Fibroblast of peridontal ligament (primary cell): ENCODE data around the gene PCID2.

Source experiments
- DNase-seq: peaks from one replicate; pipeline ENCODE4 v3.0.0-alpha.2; 2010; ENCODE audit errors: extremely low read depth

The PCID2 gene

DNA sequence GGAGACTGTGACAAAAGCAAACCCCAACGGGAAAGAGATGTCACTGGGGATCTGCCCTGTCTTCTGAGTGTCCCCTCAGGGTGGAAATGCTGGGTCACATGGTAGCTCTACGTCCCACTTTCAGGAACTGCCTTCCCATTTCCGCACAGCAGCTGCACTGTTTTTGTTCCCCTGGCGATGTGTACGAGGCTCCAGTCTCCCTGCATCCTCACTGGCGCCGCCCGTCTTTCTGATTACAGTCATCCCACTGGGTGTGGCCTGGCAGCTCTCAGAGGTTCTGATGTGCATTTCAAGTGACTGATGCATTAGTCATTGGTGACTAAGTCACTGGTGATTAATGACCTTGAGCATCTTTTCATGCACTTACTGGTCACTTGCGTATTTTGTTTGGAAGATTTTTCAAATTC lies 21.2 kb downstream of the PCID2 start:
- DNase-seq: peak; percentile 99

DNA sequence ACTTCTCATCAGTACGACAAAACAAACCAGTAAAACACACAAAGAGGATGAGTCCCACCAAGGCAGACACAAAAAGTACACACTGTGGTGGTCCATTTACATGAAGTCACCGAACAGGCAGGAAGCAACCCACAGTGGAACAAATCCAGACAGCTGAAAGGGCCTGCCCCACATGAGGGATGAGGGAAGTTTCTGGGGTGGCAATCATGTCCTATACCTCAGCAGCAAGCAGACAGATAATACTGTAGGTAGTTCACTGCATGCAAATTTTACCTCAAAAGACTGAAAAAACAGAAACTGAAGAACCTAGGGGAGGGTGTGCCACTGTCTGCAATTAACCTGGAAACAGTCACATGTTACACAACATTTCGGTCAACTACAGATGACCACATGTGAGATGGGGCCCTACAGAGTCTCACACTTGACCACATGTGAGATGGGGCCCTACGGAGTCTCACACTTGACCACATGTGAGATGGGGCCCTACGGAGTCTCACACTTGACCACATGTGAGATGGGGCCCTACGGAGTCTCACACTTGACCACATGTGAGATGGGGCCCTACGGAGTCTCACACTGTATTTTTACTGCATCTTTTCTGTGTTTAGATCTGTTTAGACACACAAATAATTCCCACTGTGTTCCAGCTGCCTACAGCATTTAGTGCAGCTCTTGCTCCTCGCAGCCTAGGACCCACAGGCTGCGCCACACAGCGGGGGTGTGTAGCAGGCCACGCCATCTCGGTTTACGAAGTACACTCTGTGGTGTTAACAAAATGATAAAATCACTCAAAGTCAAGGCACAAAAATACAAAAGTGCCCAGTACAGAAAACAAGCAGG lies 22.2 kb downstream of the PCID2 start:
- DNase-seq: no peak

DNA sequence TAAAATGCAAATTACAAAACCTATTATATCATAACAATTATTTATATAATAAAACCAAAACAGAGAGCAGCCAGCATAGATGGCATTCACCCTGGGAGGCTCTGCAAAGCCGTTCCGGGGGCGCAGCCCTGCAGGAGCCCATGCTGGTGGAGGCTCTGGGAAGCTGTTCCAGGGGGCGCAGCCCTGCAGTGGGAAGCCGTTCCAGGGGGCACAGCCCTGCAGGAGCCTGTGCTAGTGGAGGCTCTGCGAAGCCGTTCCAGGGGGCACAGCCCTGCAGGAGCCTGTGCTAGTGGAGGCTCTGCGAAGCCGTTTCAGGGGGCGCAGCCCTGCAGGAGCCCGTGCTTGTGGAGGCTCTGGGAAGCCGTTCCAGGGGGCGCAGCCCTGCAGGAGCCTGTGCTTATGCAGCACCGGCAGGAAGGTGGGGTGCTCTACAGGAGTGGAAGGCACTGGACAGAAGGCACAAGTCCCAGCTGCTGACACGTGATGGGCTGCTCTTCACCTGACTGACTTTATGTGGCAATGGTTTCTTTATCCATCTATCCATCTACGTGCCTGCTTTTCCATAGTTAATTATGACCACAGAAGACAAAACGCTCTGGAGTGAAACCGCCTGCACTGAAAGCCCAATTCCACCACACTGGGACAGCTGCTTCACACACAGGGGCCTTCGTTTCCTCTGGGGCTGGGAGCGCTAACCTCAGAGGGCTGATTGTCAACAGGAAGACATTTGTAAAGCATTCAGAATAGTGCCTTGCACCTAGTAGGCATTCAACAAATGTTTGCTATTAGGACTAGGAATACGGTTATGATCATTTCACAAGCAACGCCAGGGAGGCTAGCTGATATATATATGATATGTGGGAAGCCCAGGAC lies 23.7 kb downstream of the PCID2 start:
- DNase-seq: no peak

GRCh38 chr13:113183450-113184129 lies 24.9 kb downstream of the PCID2 start:
- no peak for DNase-seq

DNA sequence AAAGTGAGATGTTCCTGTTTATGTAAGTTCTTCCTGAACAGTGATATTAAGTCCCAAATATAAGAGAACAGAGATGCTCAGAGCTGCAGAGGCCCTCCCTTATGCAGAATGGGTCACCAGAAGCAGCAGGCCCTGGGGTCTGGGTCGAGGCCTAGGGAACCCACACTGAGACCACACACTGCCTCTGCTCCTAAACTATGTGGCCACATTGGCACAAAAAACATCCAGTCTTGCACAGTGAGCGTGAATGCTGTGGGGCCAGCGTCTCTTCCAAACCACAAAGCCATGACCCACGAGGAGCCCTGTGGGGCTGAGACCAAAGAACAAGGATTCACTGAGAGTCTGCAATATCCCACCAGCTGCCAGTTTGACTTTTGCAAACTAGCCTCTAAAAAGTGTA lies 26.4 kb downstream of the PCID2 start:
- peak; percentile 67 for DNase-seq

- DNase-seq: no peak
Observed at GRCh38 chr13:113179374-113180230, 28.9 kb downstream of the PCID2 start.

GRCh38 chr13:113178896-113179167 lies 29.6 kb downstream of the PCID2 start:
- no peak for DNase-seq

DNA sequence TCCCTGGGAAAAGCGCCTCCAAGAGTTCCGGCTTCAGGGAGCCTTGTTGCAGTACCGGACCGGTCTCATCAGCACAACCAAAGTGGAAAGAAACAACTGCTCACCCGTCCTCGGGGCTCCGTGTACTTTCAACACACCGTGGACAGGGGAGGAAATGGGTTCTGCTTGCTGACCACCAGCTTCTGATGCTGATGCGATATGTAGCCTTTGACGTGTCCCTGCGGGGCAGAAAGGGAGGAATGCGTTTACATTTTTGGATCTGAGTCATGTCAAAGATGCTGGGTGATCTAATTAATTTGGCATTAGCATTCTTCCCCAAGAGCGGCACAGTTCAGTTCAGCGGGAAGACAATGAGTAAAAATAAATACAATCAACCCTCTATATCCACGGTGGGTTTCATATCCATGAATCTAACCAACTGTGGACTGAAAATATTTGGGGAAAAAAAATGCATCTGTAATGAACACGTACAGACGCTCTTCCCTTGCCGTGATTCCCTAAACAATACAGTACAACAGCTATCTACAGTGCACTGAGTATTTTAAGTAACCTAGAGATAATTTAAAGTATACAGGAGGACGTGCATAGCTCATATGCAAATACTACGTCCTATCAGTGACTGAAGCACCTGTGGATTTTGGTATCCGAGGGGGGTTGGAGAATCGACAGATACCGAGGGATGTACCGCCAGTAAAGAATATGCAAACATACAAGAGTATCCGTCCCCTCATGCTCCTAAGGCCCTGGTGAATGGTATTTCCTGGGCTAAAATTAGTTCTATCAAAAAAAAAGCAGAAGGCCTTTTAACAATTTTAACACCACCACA lies 30.2 kb downstream of the PCID2 start:
- peak; percentile 97 for DNase-seq

- DNase-seq: no peak
Observed at GRCh38 chr13:113176822-113177221, 31.6 kb downstream of the PCID2 start.

- DNase-seq: no peak
Observed at GRCh38 chr13:113176280-113176679, 32.2 kb downstream of the PCID2 start.

GRCh38 chr13:113172419-113172926 lies 36.0 kb downstream of the PCID2 start:
- no peak for DNase-seq

GRCh38 chr13:113171250-113172125 lies 37.0 kb downstream of the PCID2 start:
- no peak for DNase-seq

DNA sequence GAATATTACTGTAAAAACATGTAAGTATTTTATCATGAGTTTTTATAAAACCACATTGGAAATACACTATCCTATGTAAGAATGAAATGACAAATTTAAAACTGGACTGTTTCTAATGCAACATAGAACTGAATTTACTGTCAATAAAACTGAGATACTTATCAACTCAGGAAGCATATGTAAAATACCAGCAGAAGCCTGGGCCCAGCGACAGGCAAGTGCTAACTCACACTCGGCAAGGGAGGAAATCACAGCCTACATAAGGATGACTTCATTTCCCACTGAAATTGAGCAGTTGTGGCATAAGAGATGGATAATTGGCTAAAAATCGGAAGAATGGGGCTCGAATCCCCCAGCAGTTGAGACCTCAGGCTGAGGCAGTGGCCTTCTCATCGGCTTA lies 38.0 kb downstream of the PCID2 start:
- DNase-seq: no peak

GRCh38 chr13:113169277-113170272 lies 38.9 kb downstream of the PCID2 start:
- no peak for DNase-seq

- DNase-seq: no peak
Observed at GRCh38 chr13:113168211-113168610, 40.3 kb downstream of the PCID2 start.

DNA sequence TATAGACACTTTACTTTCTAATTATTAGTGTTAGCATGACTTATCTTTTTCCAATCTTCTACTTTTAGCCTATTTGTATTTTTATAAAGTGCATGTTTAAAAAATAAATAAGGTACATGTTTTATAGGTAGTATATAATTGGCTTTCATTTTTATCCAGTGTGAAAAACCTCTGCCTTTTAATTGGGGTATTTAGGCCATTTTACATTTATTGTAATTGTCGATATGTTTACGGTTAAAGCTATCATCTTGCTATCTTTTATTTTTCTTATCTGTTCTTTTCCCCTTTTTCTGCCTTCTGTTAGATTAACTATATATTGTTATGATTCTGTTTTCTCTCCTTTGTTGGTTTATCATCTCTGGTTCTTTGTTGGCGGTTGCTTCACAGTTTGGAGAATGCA lies 40.9 kb downstream of the PCID2 start:
- DNase-seq: no peak

DNA sequence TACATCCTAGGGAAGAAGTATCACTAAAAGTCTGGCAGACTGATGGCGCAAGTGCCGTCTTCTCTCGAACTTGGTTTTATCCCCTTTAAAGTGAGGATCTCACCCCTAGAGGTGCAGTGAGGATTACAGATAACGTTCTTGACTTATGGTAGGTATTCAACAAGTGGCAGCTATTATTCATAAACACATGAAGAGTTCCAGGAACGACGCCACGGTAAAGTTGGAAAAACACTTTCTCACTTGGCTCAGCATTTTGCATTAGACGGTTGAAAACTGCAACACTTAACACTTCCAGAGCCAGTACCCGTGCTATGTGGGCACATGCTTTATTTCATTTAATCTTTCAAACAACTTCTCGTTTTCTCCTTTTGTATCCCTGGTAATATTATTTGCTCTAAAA lies 41.3 kb downstream of the PCID2 start:
- DNase-seq: no peak

- DNase-seq: no peak
Observed at GRCh38 chr13:113166681-113167080, 41.8 kb downstream of the PCID2 start.
